ENCODE measurements around the gene SCYGR4.

- TF ChIP-seq POLR2A (IDR thresholded peaks at IDR 0.05; ENCODE audit: low read depth, low read length): no peak
- TF ChIP-seq POLR2AphosphoS5 (IDR thresholded peaks at IDR 0.05; ENCODE audit: low read depth, low read length): no peak
- TF ChIP-seq TAF1 (IDR thresholded peaks at IDR 0.05; ENCODE audit: borderline replicate concordance, low read depth, low read length): no peak
These were observed 5.9 kb downstream of the SCYGR4 start for GRCh38 chr2:227623226-227623625.
